Esophagus muscularis mucosa (tissue), 4 donors: ENCODE data around the gene CHD2.

Experiments used
- CTCF ChIP-seq, 3 experiments: fragments of 200-600 bp in 2 of 3; fragments of 450-650 bp in 1 of 3; sonication (generic) in 2 of 3; IDR thresholded peaks; one replicate each; pipeline ENCODE4 v1.5.1; 2017 to 2019; ENCODE audit warnings: antibody characterized with exemption in 3 of 3, mild to moderate bottlenecking in 2 of 3, moderate library complexity in 1 of 3
- EP300 ChIP-seq: sonication (generic); formaldehyde crosslinking; IDR thresholded peaks from one replicate; pipeline ENCODE4 v1.6.1; 2017; ENCODE audit warnings: antibody characterized with exemption
- POLR2A ChIP-seq: fragments of 450-650 bp; IDR thresholded peaks from one replicate; pipeline ENCODE4 v1.6.1; 2017; ENCODE audit warnings: antibody characterized with exemption, moderate library complexity, mild to moderate bottlenecking, low read depth
- POLR2AphosphoS5 ChIP-seq, 2 donors: sonication (generic); formaldehyde crosslinking; IDR thresholded peaks; one replicate each; pipeline ENCODE4 v1.6.1; 2017; ENCODE audit warnings: antibody characterized with exemption in 2 of 2

- TF ChIP-seq CTCF (IDR thresholded peaks at IDR 0.05) (no peak), EP300 (no peak), POLR2A (no peak), POLR2AphosphoS5 (IDR thresholded peaks at IDR 0.05) (no peak)
Measured at GRCh38 chr15:92992720-92993119, 92.6 kb downstream of the CHD2 start.
